ENCODE measurements around the gene HAP1.

The HAP1 gene

DNA sequence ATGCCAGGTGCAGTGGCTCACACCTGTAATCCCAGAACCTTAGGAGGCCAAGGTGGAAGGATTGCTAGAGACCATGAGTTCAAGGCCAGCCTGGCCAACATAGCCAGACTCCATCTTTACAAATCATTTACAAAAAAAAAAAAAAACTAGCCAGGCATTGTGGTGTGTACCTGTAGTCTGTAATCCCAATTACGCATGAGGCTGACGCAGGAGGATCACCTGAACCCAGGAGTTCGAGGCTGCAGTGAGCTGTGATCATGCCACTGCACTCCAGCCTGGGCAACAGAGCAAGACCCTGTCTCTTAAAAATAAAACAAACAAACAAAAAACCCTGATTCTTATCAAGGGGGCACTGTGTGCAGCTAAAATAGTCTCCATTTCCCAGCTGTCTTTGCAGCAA lies 16.8 kb upstream of the HAP1 start:
- CTCF ChIA-PET: interaction anchor here (1.4 to 2.5 kb wide), 4 partner anchors 14 to 55 kb away, joined by 5 to 14 read pairs (median 8); partner anchors contain the start of gene JUP
- Histone ChIP-seq H3K36me3 (ENCODE audit: control insufficient read depth in 2 of 2, insufficient read depth in 1 of 2, low read length in 2 of 2) (peaks cover 3 to 28% of the 10 kb centered on the region in 2 experiments; a peak in 2 of 3 replicates), H3K4me3 (ENCODE audit: low read depth, low read length) (no peak overlapping the region), H3K4me1 (ENCODE audit: control insufficient read depth, insufficient read depth, low read length) (no peaks in the 10 kb centered on the region), H3K9me3 (ENCODE audit: control insufficient read depth, insufficient read depth, low read depth, low read length) (no peaks in the 10 kb centered on the region), H3K27ac (ENCODE audit: extremely low read depth, low read depth, low read length) (no peak overlapping the region)
- POLR2A ChIA-PET: interaction anchor here (0.7 to 3.5 kb wide), 3 partner anchors 35 to 167 kb away, joined by 3 to 21 read pairs (median 3); partner anchors contain the start of genes ACLY and JUP
- peak; percentile 86 for TF ChIP-seq ZNF121 (tag by site-specific recombination; IDR thresholded peaks at IDR 0.05)
- TF ChIP-seq ZNF2 (tag by site-specific recombination; IDR thresholded peaks at IDR 0.05): no peak
- TF ChIP-seq ZBTB17 (tag by site-specific recombination; IDR thresholded peaks at IDR 0.05): no peak

DNA sequence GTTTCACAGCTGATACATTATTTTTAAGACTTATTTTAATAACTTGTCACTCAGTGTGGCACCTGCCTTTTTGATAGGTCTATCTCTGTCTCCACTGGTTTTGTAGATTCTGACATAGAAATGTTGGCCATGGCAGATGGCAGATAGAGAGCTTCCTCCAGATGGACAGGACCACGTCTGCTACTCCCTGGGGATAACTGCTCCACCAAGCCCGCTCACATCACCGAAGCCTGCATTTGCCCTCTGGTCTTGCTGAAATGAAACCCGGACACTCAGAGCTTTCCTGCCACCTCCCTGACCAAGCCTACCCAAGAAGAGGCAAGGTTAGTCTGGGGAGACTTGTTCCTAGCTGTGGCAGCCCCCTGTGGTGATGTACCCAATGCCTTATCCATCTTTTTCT lies 16.4 kb upstream of the HAP1 start:
- no peak overlapping the region for H3K4me3 ChIP-seq (ENCODE audit: low read depth, low read length)
- TF ChIP-seq ZBTB48 (tag by site-specific recombination; IDR thresholded peaks at IDR 0.05) (no peak), GFI1B (tag by site-specific recombination; IDR thresholded peaks at IDR 0.05) (no peak), ZNF132 (tag by site-specific recombination; IDR thresholded peaks at IDR 0.05; ENCODE audit: borderline replicate concordance) (no peak), ZSCAN30 (tag by site-specific recombination; IDR thresholded peaks at IDR 0.05) (no peak), SCRT1 (tag by site-specific recombination; IDR thresholded peaks at IDR 0.05; ENCODE audit: borderline replicate concordance) (no peak), ZNF518A (tag by site-specific recombination; conservative IDR thresholded peaks at IDR 0.05; ENCODE audit: low read depth) (no peak), ZFP3 (tag by site-specific recombination; IDR thresholded peaks at IDR 0.05; ENCODE audit: low read depth) (no peak), ZNF324 (tag by site-specific recombination; IDR thresholded peaks at IDR 0.05) (no peak), ZNF76 (tag by site-specific recombination; IDR thresholded peaks at IDR 0.05; ENCODE audit: borderline replicate concordance, low read depth) (no peak), ZNF521 (tag by site-specific recombination; IDR thresholded peaks at IDR 0.05) (no peak), ZNF302 (tag by site-specific recombination; IDR thresholded peaks at IDR 0.05; ENCODE audit: low read depth) (no peak)
- H3K36me3 ChIP-seq (ENCODE audit: control insufficient read depth in 2 of 2, insufficient read depth in 1 of 2, low read length in 2 of 2): peaks cover 0 to 23% of the 10 kb centered on the region in 2 experiments; a peak in 2 of 3 replicates
- no peaks in the 10 kb centered on the region for H3K4me1 ChIP-seq (ENCODE audit: control insufficient read depth, insufficient read depth, low read length)
- ChIA-PET CTCF (interaction anchor here (1.4 to 2.5 kb wide), 3 partner anchors 14 to 51 kb away, joined by 5 to 14 read pairs (median 8); partner anchors contain the start of gene JUP), POLR2A (interaction anchor here (0.7 to 3.5 kb wide), 2 partner anchors 35 to 168 kb away, joined by 3 to 21 read pairs; partner anchors contain the start of genes ACLY and JUP)
- H3K27ac ChIP-seq (ENCODE audit: extremely low read depth, low read depth, low read length): no peak overlapping the region
- no peaks in the 10 kb centered on the region for H3K9me3 ChIP-seq (ENCODE audit: control insufficient read depth, insufficient read depth, low read depth, low read length)

- ChIA-PET POLR2A (interaction anchor here (0.7 to 1.4 kb wide), 3 partner anchors 38 to 71 kb away, joined by 4 to 7 read pairs (median 4); partner anchors contain the start of gene JUP), CTCF (interaction anchor here (0.5 to 1.3 kb wide), 5 partner anchors 34 to 54 kb away, joined by 3 to 9 read pairs (median 5); partner anchors contain the start of gene JUP)
- H3K4me3 ChIP-seq (ENCODE audit: low read depth, low read length): no peak overlapping the region
Measured at GRCh38 chr17:41748275-41748674, 13.8 kb upstream of the HAP1 start.

More at GRCh38 chr17:41748275-41748674, 13.8 kb upstream of the HAP1 start:
- Histone ChIP-seq H3K36me3 (ENCODE audit: control insufficient read depth in 2 of 2, insufficient read depth in 1 of 2, low read length in 2 of 2) (no peaks in the 10 kb centered on the region; a peak in 1 of 3 replicates), H3K4me1 (ENCODE audit: control insufficient read depth, insufficient read depth, low read length) (no peaks in the 10 kb centered on the region), H3K9me3 (ENCODE audit: control insufficient read depth, insufficient read depth, low read depth, low read length) (no peaks in the 10 kb centered on the region), H3K27ac (ENCODE audit: extremely low read depth, low read depth, low read length) (no peak overlapping the region)
- TF ChIP-seq MYNN (tag by site-specific recombination; IDR thresholded peaks at IDR 0.05; ENCODE audit: borderline replicate concordance): no peak

Measured in HEK293 (cell line).